NK-92 (cell line): ENCODE results near the gene YIF1A.

Source experiments
- DNase-seq: peaks from one replicate; lab custom pipeline; 2025; ENCODE audit not compliant: unreplicated experiment; lab: John Stamatoyannopoulos, UW

The YIF1A gene

GRCh38 chr11:66248903-66249302 lies 40.0 kb downstream of the YIF1A start:
- DNase-seq = no peak

- no peak for DNase-seq
Observed at GRCh38 chr11:66247801-66248200, 41.1 kb downstream of the YIF1A start.

- no peak for DNase-seq
Observed at GRCh38 chr11:66247295-66247694, 41.6 kb downstream of the YIF1A start.

- no peak for DNase-seq
Observed at GRCh38 chr11:66243782-66244535, 45.0 kb downstream of the YIF1A start.

- no peak for DNase-seq
Observed at GRCh38 chr11:66242095-66242765, 46.7 kb downstream of the YIF1A start.

- no peak for DNase-seq
Observed at GRCh38 chr11:66240781-66241136, 48.2 kb downstream of the YIF1A start.

- no peak for DNase-seq
Observed at GRCh38 chr11:66239998-66240780, 48.8 kb downstream of the YIF1A start.

GRCh38 chr11:66239511-66239910 lies 49.4 kb downstream of the YIF1A start:
- DNase-seq = no peak

- DNase-seq = no peak
Observed at GRCh38 chr11:66238786-66239413, 50.0 kb downstream of the YIF1A start.

- no peak for DNase-seq
Observed at GRCh38 chr11:66237867-66238266, 51.1 kb downstream of the YIF1A start.

GRCh38 chr11:66235141-66235540 lies 53.8 kb downstream of the YIF1A start:
- no peak for DNase-seq
